ENCODE data around the gene SPEN. TPM values are rescaled to one million over a fixed set of nuclear protein-coding genes. Genes with fewer than 3 reads are reported as not detected.

Gene SPEN
- total and polyA plus RNA-seq, 2 of the 13 experiments (the other 11 are each of a cell fraction or from before 2014, with no cell fraction given), result 4.8 to 14.0 TPM

GRCh38 chr1:15834406-15835204 is 12.9 kb upstream of the SPEN start (continued):
- TF ChIP-seq ARID5B (CRISPR knock-in tag; IDR thresholded peaks at IDR 0.05), result no peak; the same call in none of the 2 replicates
- TF ChIP-seq FOXO1 (CRISPR knock-in tag; IDR thresholded peaks at IDR 0.05), result peak; percentile 30; the same call in 1 of the 2 replicates
- no peak; the same call in 1 of the 2 replicates for TF ChIP-seq AKAP8 (CRISPR knock-in tag; IDR thresholded peaks at IDR 0.05)
- TF ChIP-seq RFX5 (IDR thresholded peaks at IDR 0.05; ENCODE audit: low read depth, low read length), result no peak
- TF ChIP-seq RARG (CRISPR knock-in tag; IDR thresholded peaks at IDR 0.05; ENCODE audit: low read depth), result no peak
- TF ChIP-seq ZNF816 (CRISPR knock-in tag; IDR thresholded peaks at IDR 0.05; ENCODE audit: borderline replicate concordance), result no peak; the same call in 1 of the 2 replicates
- TF ChIP-seq ZFAT (CRISPR knock-in tag; conservative IDR thresholded peaks at IDR 0.05), result peak; percentile 86
- TF ChIP-seq ETV5 (CRISPR knock-in tag; IDR thresholded peaks at IDR 0.05; ENCODE audit: borderline replicate concordance), result peak; percentile 5; the same call in 1 of the 2 replicates
- TF ChIP-seq SP140L (CRISPR knock-in tag; IDR thresholded peaks at IDR 0.05; ENCODE audit: borderline replicate concordance), result no peak
- TF ChIP-seq NBN (conservative IDR thresholded peaks at IDR 0.05), result no peak
- TF ChIP-seq ZNF572 (CRISPR knock-in tag; IDR thresholded peaks at IDR 0.05), result no peak
- TF ChIP-seq ZMYM2 (CRISPR knock-in tag; IDR thresholded peaks at IDR 0.05), result no peak; the same call in none of the 2 replicates
- TF ChIP-seq ZBTB14 (CRISPR knock-in tag; IDR thresholded peaks at IDR 0.05), result peak; percentile 77
- no peak for TF ChIP-seq ZNF883 (CRISPR knock-in tag; IDR thresholded peaks at IDR 0.05; ENCODE audit: not compliant biosample characterization)
- no peak for TF ChIP-seq POLR2AphosphoS2 (IDR thresholded peaks at IDR 0.05; ENCODE audit: low read depth, low read length)
- no peak for TF ChIP-seq ZNF841 (CRISPR knock-in tag; IDR thresholded peaks at IDR 0.05; ENCODE audit: borderline replicate concordance)
- TF ChIP-seq ZNF749 (CRISPR knock-in tag; IDR thresholded peaks at IDR 0.05; ENCODE audit: borderline replicate concordance), result peak; percentile 52; the same call in 1 of the 2 replicates
- TF ChIP-seq STAT6 (CRISPR knock-in tag; IDR thresholded peaks at IDR 0.05; ENCODE audit: borderline replicate concordance), result no peak
